HCT116 (cell line): ENCODE data around the gene TBC1D4.
"Not testable (repeated sequence)": the region's sequence is repeated elsewhere in the genome, so short reads cannot be mapped to it uniquely, and the experiment has no call there.

Experiments
- CEBPB ChIP-seq: IDR thresholded peaks from 2 replicates; pipeline ENCODE4 v1.6.1; 2012; ENCODE audit warnings: low read depth
- EGR1 ChIP-seq: IDR thresholded peaks from 2 replicates; pipeline ENCODE4 v1.6.1; 2012; ENCODE audit warnings: low read depth
- EZH2 ChIP-seq: fragments of 200-600 bp; sonication (generic); IDR thresholded peaks from 2 replicates; pipeline ENCODE4 v1.6.1; 2017; ENCODE audit warnings: antibody characterized with exemption, mixed run types
- MAX ChIP-seq: IDR thresholded peaks from 2 replicates; pipeline ENCODE4 v1.6.1; 2012
- POLR2A ChIP-seq: IDR thresholded peaks from 2 replicates; pipeline ENCODE4 v1.7.0; 2011; ENCODE audit warnings: borderline replicate concordance; ENCODE audit not compliant: insufficient read depth, insufficient read length; ENCODE audit errors: extremely low read depth
- POLR2AphosphoS5 ChIP-seq: IDR thresholded peaks from 2 replicates; pipeline ENCODE4 v1.6.1; 2011; ENCODE audit warnings: mild to moderate bottlenecking, low read depth, low read length, moderate library complexity
- RAD21 ChIP-seq: IDR thresholded peaks from 2 replicates; pipeline ENCODE4 v1.6.1; 2012; ENCODE audit warnings: low read depth, mild to moderate bottlenecking
- TCF7L2 ChIP-seq: IDR thresholded peaks from 2 replicates; pipeline ENCODE4 v1.7.0; 2011; ENCODE audit warnings: borderline replicate concordance, inconsistent platforms; ENCODE audit not compliant: insufficient read depth, insufficient read length; ENCODE audit errors: extremely low read depth
- TF ChIP-seq, protein P1 (sequence below), 3 experiments: fragments of 200-600 bp in 1 of 3; sonication (generic) in 1 of 3; IDR thresholded peaks in 2 of 3; conservative IDR thresholded peaks in 1 of 3; 2 replicates each; pipeline ENCODE4 v1.5.1; 2012 to 2017; ENCODE audit warnings: low read depth in 2 of 3, low read length in 2 of 3, antibody characterized with exemption in 1 of 3, borderline replicate concordance in 1 of 3, control low read depth in 1 of 3, mild to moderate bottlenecking in 1 of 3, mixed read lengths in 1 of 3, mixed run types in 1 of 3, moderate library complexity in 1 of 3; ENCODE audit not compliant: insufficient read depth in 1 of 3
- TF ChIP-seq, protein P2 (sequence below): IDR thresholded peaks from 2 replicates; pipeline ENCODE4 v1.6.1; 2012

- not testable (repeated sequence) for TF ChIP-seq RAD21, TCF7L2, EGR1, EZH2, POLR2A, MAX, CEBPB, POLR2AphosphoS5
- TF ChIP-seq, protein P1, sequence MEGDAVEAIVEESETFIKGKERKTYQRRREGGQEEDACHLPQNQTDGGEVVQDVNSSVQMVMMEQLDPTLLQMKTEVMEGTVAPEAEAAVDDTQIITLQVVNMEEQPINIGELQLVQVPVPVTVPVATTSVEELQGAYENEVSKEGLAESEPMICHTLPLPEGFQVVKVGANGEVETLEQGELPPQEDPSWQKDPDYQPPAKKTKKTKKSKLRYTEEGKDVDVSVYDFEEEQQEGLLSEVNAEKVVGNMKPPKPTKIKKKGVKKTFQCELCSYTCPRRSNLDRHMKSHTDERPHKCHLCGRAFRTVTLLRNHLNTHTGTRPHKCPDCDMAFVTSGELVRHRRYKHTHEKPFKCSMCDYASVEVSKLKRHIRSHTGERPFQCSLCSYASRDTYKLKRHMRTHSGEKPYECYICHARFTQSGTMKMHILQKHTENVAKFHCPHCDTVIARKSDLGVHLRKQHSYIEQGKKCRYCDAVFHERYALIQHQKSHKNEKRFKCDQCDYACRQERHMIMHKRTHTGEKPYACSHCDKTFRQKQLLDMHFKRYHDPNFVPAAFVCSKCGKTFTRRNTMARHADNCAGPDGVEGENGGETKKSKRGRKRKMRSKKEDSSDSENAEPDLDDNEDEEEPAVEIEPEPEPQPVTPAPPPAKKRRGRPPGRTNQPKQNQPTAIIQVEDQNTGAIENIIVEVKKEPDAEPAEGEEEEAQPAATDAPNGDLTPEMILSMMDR (IDR thresholded peaks at IDR 0.05 in 2 of 3, conservative IDR thresholded peaks at IDR 0.05 in 1 of 3; ENCODE audit: borderline replicate concordance in 1 of 3, insufficient read depth in 1 of 3, low read depth in 2 of 3, low read length in 2 of 3): not testable (repeated sequence)
- TF ChIP-seq, protein P2, sequence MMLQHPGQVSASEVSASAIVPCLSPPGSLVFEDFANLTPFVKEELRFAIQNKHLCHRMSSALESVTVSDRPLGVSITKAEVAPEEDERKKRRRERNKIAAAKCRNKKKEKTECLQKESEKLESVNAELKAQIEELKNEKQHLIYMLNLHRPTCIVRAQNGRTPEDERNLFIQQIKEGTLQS: not testable (repeated sequence)
These were observed 175.0 kb downstream of the TBC1D4 start for GRCh38 chr13:75306967-75307366.
